MM.1S (cell line): ENCODE measurements around the gene GDF2.

Source experiments
- DNase-seq: peaks from one replicate; pipeline ENCODE4 v3.0.0-alpha.2; 2015
- H2AFZ ChIP-seq: fragments of 300-600 bp; sonication (generic); 2 replicates; pipeline ENCODE4 v1.6.0; 2016; ENCODE audit warnings: antibody characterized with exemption, low read length
- H3F3A ChIP-seq: fragments of 300-600 bp; sonication (generic); 2 replicates; pipeline ENCODE4 v1.6.1; 2016; ENCODE audit warnings: mild to moderate bottlenecking, antibody characterized with exemption, low read length, moderate library complexity, mixed read lengths; ENCODE audit not compliant: insufficient read depth
- H3K27ac ChIP-seq: fragments of 300-600 bp; sonication (generic); 2 replicates; pipeline ENCODE4 v1.5.1; 2016; ENCODE audit warnings: mild to moderate bottlenecking, low read length
- H3K27me3 ChIP-seq: fragments of 300-600 bp; sonication (generic); replicated peaks from 2 replicates; pipeline ENCODE4 v1.6.0; 2016; ENCODE audit warnings: low read length; ENCODE audit not compliant: insufficient read depth
- H3K36me3 ChIP-seq: fragments of 300-600 bp; sonication (generic); replicated peaks from 2 replicates; pipeline ENCODE4 v1.6.1; 2016; ENCODE audit warnings: mild to moderate bottlenecking, low read length, mixed read lengths; ENCODE audit not compliant: insufficient read depth
- H3K4me1 ChIP-seq: fragments of 300-600 bp; sonication (generic); 2 replicates; pipeline ENCODE4 v1.6.1; 2016; ENCODE audit warnings: low read length, mixed read lengths
- H3K4me2 ChIP-seq: fragments of 300-600 bp; sonication (generic); 2 replicates; pipeline ENCODE4 v1.6.0; 2016; ENCODE audit warnings: low read depth, low read length
- H3K4me3 ChIP-seq: fragments of 300-600 bp; sonication (generic); 2 replicates; pipeline ENCODE4 v1.5.1; 2016; ENCODE audit warnings: low read length, mixed read lengths
- H3K79me2 ChIP-seq: fragments of 300-600 bp; sonication (generic); 2 replicates; pipeline ENCODE4 v1.6.1; 2016; ENCODE audit warnings: mixed run types, low read length, mixed read lengths
- H3K9ac ChIP-seq: fragments of 300-600 bp; sonication (generic); 2 replicates; pipeline ENCODE4 v1.6.1; 2016; ENCODE audit warnings: low read length, mixed read lengths
- H3K9me2 ChIP-seq: fragments of 300-600 bp; sonication (generic); replicated peaks from 2 replicates; pipeline ENCODE4 v1.6.1; 2016; ENCODE audit warnings: mild to moderate bottlenecking, low read length, mixed read lengths; ENCODE audit not compliant: insufficient read depth
- H3K9me3 ChIP-seq: fragments of 300-600 bp; sonication (generic); replicated peaks from 2 replicates; pipeline ENCODE4 v1.6.1; 2016; ENCODE audit warnings: mild to moderate bottlenecking, low read length, mixed read lengths; ENCODE audit not compliant: insufficient read depth
- H4K20me1 ChIP-seq: fragments of 300-600 bp; sonication (generic); 2 replicates; pipeline ENCODE4 v1.6.1; 2016; ENCODE audit warnings: mild to moderate bottlenecking, low read length, moderate library complexity, mixed read lengths; ENCODE audit not compliant: insufficient read depth
- EZH2 ChIP-seq: fragments of 300-600 bp; sonication (generic); optimal IDR thresholded peaks from 2 replicates; pipeline ENCODE3; 2017; ENCODE audit warnings: low read depth, mild to moderate bottlenecking, antibody characterized with exemption, low read length, mixed read lengths
- EZH2phosphoT487 ChIP-seq: fragments of 300-600 bp; sonication (generic); IDR thresholded peaks from 2 replicates; pipeline ENCODE4 v1.6.1; 2018; ENCODE audit warnings: antibody characterized with exemption, low read length
- TF ChIP-seq, protein P1 (sequence below): fragments of 300-600 bp; sonication (generic); IDR thresholded peaks from 2 replicates; pipeline ENCODE4 v1.5.1; 2016; ENCODE audit warnings: antibody characterized with exemption, low read length, mixed read lengths

Gene GDF2

DNA sequence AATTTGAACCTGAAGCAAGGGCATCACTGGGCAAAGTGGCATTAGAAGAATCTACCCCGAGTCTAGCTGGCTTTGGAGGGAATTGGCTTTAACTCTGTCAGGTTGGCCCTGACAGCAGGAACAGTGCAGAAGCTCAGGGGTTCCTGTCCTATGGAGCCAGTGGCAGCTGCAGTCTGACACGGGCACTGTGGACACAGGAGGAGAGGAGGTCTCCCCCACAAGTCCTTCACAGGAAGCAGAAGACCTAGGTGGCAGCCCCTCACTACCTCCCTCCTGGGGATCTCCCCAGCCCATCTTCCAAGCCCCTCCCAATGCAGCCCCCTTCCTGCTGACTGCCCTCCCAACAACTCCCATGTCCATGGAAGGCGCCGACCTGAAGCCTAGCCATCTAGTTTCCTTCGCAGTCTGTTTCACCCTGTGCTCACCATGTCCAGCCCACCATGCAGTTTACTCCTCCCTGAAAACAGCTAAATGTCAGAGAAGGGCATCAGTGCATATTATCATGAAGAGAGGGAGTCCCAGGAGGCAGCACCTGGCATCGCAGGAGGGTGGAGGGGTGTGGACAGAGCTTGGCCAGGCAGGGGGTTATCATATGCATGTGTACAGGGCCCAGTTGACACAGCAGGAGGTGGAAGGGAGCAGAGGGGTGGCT is 40.1 kb upstream of the GDF2 start:
- TF ChIP-seq, protein P1, sequence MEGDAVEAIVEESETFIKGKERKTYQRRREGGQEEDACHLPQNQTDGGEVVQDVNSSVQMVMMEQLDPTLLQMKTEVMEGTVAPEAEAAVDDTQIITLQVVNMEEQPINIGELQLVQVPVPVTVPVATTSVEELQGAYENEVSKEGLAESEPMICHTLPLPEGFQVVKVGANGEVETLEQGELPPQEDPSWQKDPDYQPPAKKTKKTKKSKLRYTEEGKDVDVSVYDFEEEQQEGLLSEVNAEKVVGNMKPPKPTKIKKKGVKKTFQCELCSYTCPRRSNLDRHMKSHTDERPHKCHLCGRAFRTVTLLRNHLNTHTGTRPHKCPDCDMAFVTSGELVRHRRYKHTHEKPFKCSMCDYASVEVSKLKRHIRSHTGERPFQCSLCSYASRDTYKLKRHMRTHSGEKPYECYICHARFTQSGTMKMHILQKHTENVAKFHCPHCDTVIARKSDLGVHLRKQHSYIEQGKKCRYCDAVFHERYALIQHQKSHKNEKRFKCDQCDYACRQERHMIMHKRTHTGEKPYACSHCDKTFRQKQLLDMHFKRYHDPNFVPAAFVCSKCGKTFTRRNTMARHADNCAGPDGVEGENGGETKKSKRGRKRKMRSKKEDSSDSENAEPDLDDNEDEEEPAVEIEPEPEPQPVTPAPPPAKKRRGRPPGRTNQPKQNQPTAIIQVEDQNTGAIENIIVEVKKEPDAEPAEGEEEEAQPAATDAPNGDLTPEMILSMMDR: no peak
- TF ChIP-seq EZH2phosphoT487: no peak
- no peaks in the 10 kb centered on the region for H3K27me3 ChIP-seq
- no peaks in the 10 kb centered on the region for H4K20me1 ChIP-seq
- no peak overlapping the region for H2AFZ ChIP-seq
- H3F3A ChIP-seq: no peaks in the 10 kb centered on the region
- no peak for DNase-seq
- H3K9me3 ChIP-seq: no peaks in the 10 kb centered on the region
- H3K9ac ChIP-seq: no peak overlapping the region
- H3K79me2 ChIP-seq: no peaks in the 10 kb centered on the region
- H3K36me3 ChIP-seq: no peaks in the 10 kb centered on the region
- H3K4me2 ChIP-seq: no peak overlapping the region
- no peak overlapping the region for H3K27ac ChIP-seq
- no peak overlapping the region for H3K4me3 ChIP-seq
- H3K9me2 ChIP-seq: no peaks in the 10 kb centered on the region
- H3K4me1 ChIP-seq: no peaks in the 10 kb centered on the region

DNA sequence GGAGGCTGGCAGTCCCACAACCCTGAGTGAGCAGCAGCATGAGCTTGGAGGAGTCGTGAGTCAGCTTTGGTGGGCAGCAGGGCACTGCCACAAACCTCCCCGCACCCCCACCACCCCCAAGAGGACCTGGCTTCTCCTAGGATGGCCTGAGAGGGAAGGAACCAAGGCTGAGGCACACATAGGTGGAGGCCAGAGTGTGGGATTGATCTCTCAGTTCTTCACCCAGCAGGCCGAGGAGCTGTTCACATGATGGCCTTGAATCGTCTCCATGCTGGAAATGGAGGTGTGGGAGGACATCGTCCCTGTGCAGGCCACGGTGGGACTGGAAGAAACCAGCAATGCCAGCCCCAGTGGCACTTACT is 39.6 kb upstream of the GDF2 start:
- Histone ChIP-seq H3K9ac (no peak overlapping the region), H2AFZ (no peak overlapping the region), H3K27me3 (no peaks in the 10 kb centered on the region), H3K27ac (no peak overlapping the region), H3K4me1 (no peaks in the 10 kb centered on the region), H3K9me3 (no peaks in the 10 kb centered on the region), H3K36me3 (no peaks in the 10 kb centered on the region), H3K79me2 (no peaks in the 10 kb centered on the region), H4K20me1 (no peaks in the 10 kb centered on the region), H3K9me2 (no peaks in the 10 kb centered on the region), H3K4me2 (no peak overlapping the region), H3K4me3 (no peak overlapping the region), H3F3A (no peaks in the 10 kb centered on the region)
- TF ChIP-seq, protein P1: no peak
- no peak for TF ChIP-seq EZH2
- TF ChIP-seq EZH2phosphoT487: no peak
- DNase-seq: no peak

GRCh38 chr10:47283101-47283630 is 39.1 kb upstream of the GDF2 start:
- no peak overlapping the region for H3K4me3 ChIP-seq
- H3F3A ChIP-seq: no peaks in the 10 kb centered on the region
- no peak for DNase-seq
- TF ChIP-seq EZH2phosphoT487 (no peak), EZH2 (no peak)
- TF ChIP-seq, protein P1: no peak
- no peak overlapping the region for H3K4me2 ChIP-seq
- no peaks in the 10 kb centered on the region for H4K20me1 ChIP-seq
- H3K27me3 ChIP-seq: no peaks in the 10 kb centered on the region
- no peaks in the 10 kb centered on the region for H3K79me2 ChIP-seq
- no peak overlapping the region for H3K27ac ChIP-seq
- no peaks in the 10 kb centered on the region for H3K4me1 ChIP-seq
- no peaks in the 10 kb centered on the region for H3K9me2 ChIP-seq
- no peaks in the 10 kb centered on the region for H3K9me3 ChIP-seq
- no peaks in the 10 kb centered on the region for H3K36me3 ChIP-seq
- no peak overlapping the region for H3K9ac ChIP-seq
- no peak overlapping the region for H2AFZ ChIP-seq
